GM18951 (cell line): ENCODE results near the gene CDK5.

ENCODE experiments used
- POLR2A ChIP-seq: IDR thresholded peaks from 4 replicates; pipeline ENCODE4 v1.6.1; 2011; ENCODE audit warnings: mild to moderate bottlenecking; ENCODE audit not compliant: insufficient read length, insufficient read depth; ENCODE audit errors: extremely low read depth
- in situ Hi-C: fragments of 300-500 bp; cut with MboI; formaldehyde crosslinking; loops from one replicate; pipeline ENCODE4 v1.12.0; 2022; ENCODE audit warnings: low sequenced_read_pairs, mixed read lengths, inconsistent platforms; ENCODE audit not compliant: unreplicated experiment

CDK5 gene

DNA sequence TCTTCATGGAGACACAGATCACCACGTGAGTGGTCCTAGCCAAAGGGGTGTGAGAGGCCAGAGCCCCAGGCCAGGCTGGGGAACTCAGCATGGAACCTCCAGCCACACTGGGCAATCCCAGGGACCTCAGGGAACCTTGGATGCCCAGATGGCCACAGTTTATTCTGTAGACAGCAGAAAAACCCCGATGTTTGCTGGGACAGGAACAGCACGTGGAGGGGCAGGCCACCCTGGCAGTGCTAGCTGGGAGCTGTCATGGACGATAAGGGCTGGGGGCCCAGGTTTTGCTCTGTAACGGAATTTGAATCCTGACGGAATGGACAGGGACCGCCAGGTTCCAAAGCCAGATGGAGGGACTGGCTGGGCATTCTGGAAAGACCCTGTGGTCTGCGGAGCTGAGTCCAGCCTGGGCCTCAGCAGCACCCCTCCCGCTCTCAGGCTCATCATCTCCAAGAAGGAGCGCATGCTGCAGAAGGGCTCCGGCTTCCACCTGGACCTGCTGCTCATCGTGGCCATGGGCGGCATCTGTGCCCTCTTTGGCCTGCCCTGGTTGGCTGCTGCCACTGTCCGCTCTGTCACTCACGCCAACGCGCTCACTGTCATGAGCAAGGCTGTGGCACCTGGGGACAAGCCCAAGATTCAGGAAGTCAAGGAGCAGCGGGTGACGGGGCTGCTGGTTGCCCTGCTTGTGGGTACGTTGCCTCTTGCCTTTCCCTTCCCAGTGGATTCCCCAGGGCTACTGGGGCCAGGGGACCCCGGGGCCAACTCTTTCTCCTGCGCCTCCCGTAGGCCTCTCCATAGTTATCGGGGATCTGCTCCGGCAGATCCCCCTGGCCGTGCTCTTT is 17.3 kb upstream of the CDK5 start:
- TF ChIP-seq POLR2A, result no peak
- in situ Hi-C loops, result no loop called here

DNA sequence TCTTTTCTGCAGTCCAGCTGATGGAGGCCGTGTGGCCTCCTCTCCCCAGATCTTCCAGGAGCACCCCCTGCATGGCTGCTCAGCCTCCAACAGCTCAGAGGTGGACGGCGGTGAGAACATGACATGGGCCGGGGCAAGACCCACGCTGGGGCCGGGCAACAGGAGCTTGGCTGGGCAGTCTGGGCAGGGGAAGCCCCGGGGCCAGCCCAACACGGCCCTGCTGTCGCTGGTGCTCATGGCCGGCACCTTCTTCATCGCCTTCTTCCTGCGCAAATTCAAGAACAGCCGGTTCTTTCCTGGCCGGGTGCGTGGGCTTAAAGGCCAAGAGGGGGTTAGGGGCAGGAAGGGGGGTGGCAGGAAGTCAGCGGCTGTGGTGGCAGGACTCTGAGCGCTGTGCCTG is 16.3 kb upstream of the CDK5 start:
- in situ Hi-C loops, result no loop called here
- no peak for TF ChIP-seq POLR2A

DNA sequence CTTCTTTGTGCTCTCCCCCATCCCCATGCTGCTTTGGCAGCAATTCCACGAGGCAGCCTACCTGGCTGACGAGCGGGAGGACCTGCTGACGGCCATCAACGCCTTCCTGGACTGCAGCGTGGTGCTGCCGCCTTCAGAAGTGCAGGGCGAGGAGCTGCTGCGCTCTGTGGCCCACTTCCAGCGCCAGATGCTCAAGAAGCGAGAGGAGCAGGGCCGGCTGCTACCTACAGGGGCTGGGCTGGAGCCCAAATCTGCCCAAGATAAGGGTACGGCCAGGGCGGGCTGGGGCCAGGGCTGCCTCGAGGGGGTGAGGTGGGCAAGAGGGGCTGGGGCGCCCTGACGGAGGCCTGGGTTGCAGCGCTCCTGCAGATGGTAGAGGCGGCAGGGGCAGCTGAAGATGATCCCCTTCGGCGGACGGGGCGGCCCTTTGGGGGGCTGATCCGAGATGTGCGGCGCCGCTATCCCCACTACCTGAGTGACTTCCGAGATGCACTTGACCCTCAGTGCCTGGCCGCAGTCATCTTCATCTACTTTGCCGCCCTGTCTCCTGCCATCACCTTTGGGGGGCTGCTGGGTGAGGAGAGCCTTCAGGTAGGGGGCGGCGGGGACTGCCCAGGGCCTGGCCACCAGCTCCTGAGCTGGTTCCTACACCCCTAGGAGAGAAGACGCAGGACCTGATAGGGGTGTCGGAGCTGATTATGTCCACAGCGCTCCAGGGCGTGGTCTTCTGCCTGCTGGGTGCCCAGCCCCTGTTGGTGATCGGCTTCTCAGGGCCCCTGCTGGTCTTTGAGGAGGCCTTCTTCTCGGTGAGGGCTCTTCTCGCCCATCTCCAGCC is 13.6 kb upstream of the CDK5 start:
- TF ChIP-seq POLR2A, result no peak
- in situ Hi-C loops, result no loop called here

DNA sequence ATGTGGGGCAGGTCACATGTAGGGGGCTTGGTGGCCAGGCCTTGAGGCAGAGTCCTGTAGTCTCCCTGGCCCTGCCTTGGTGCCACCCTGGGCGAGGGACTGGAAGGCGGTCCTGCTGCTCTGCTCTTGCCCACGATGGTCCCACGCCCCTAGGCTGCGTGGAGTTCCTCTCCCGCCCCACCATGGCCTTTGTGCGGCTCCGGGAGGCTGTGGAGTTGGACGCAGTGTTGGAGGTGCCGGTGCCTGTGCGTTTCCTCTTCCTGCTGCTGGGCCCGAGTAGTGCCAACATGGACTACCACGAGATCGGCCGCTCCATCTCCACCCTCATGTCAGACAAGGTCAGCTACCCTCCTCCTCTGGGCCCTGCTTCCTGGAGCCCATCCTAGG is 12.9 kb upstream of the CDK5 start:
- TF ChIP-seq POLR2A, result no peak

DNA sequence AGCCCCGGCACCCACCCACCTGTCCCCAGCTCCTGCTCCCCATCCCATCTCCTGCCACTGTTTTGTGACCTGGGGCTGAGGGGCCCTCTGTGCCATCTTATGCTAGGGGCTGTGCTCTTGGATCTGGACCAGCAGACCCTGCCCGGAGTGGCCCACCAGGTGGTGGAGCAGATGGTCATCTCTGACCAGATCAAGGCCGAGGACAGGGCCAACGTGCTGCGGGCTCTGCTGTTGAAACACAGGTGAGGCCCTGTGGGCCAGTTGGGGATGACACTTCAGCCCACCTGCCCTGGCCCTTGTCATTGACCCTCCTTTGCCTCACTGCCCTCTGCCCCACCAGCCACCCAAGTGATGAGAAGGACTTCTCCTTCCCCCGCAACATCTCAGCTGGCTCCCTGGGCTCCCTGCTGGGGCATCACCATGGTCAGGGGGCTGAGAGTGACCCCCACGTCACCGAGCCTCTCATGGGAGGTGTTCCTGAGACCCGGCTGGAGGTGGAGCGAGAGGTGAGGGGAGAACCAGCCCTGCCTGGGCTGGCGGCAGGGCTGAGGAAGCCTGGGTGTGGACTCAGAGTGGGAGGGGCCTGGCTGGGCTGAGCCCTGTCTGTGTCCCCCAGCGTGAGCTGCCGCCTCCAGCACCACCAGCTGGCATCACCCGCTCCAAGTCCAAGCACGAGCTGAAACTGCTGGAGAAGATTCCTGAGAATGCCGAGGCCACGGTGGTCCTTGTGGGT is 12.3 kb upstream of the CDK5 start:
- TF ChIP-seq POLR2A, result no peak
- in situ Hi-C loops, result no loop called here

More for the DNA sequence above, 12.9 kb upstream of the CDK5 start:
- in situ Hi-C loops, result no loop called here

DNA sequence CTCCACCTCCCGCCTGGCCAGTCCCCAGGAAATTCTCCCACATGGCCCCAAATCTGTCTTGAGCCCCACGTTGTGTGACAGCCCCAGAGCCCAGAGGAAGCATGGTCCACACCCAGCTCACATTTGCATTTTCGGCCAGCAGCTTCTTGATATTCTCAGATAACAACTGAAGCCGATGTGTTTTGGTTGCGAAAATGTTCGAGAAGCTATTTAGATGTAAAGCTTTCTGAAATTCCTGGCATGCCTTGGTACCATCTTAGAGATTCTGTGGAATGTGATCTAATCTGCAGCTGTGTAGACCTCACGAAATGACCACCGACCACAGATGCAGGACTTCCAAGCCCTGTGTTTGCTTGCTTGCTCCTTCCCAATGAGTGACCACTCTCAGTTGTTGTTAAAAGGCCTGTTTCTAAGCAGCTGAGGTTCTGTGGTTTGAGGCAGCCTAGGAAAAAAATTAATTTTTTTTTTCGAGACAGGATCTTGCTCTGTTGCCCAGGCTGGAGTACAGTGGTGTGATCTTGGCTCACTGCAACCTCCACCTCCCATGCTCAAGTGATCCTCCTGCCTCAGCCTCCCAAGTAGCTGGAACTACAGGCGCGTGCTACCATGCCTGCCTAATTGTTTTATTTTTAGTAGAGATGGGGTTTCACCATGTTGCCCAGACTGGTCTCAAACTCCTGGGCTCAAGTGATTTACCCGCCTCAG is 10.5 kb upstream of the CDK5 start:
- in situ Hi-C loops, result no loop called here
- TF ChIP-seq POLR2A, result no peak

DNA sequence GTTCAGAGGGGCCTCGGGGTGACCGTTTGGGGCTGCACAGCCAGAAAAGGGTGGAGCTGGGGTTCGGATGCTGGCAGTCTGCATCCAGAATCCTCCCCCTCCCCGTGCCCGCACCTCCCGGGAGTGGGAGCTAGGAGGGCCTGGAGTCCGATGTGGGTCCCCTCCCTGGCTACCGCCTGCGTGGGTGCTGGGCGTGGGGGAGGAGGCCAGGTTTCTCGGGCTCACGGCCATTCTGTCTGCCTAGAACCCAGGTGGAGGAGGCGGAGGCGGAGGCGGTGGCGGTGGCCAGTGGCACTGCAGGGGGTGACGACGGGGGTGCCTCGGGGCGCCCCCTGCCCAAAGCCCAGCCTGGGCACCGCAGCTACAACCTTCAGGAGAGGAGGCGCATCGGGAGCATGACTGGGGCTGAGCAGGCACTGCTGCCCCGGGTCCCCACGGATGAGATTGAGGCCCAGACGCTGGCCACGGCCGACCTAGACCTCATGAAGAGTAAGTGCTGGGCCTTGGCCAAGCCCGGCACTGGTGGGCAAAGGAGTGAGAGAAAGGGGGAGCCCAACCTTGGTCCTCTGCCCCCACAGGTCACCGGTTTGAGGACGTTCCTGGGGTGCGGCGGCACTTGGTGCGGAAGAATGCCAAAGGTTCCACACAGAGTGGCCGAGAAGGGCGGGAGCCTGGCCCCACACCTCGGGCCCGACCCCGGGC is 8.7 kb upstream of the CDK5 start:
- in situ Hi-C loops, result no loop called here
- no peak for TF ChIP-seq POLR2A

DNA sequence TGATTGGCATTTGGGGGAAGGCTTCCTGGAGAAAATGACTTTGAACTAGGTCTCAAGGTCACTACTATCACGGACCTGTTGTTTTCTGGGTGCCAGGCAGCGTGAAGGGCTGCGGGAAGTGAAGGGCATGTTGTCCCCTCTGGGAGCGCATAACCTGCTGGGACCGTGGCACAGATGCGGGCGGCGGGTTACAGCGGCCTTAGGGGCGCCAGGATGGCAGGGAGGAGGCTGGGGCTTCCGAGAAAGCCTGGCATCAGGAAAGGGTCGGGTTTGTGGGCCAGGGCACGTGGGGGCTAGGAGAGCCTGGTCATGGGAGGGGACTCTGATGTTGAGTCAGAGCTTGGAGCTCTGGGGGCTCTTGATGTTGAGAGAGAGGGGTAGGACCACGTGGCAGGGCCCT is 7.8 kb upstream of the CDK5 start:
- in situ Hi-C loops, result no loop called here
- no peak for TF ChIP-seq POLR2A

DNA sequence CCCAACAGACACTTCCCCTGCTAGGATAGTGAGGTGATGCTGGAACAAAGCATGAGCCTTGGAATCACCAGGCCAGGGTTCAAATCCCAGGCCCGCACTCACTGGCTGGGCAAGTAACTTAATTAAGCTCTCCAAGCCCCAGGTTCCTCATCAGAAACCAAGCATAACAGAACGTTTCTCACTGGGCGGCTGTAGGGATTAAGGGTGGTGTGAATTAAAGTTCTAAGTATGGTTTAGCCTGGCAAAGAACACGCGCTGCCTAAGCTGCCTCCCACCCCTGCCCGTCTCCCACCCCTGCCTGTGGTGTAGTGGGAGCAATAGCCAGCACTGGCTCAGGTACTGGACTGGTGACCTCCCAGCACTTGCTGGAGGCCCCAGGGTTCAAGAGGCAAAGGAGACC is 7.3 kb upstream of the CDK5 start:
- no peak for TF ChIP-seq POLR2A
- in situ Hi-C loops, result no loop called here

DNA sequence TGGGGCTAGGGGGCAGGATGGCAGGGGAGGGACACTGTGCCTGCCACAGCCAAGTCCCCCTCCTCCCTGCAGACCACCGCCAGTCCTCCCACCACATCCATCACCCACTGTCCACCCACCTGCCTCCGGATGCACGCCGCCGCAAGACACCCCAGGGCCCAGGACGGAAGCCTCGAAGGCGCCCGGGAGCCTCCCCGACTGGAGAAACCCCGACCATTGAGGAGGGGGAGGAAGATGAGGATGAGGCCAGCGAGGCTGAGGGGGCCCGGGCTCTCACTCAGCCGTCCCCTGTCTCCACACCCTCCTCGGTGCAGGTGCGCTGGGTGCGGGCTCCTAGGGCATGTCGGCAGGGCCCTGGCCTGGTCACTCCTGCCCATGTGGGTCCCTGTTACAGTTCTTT is 6.8 kb upstream of the CDK5 start:
- in situ Hi-C loops, result no loop called here
- TF ChIP-seq POLR2A, result no peak

DNA sequence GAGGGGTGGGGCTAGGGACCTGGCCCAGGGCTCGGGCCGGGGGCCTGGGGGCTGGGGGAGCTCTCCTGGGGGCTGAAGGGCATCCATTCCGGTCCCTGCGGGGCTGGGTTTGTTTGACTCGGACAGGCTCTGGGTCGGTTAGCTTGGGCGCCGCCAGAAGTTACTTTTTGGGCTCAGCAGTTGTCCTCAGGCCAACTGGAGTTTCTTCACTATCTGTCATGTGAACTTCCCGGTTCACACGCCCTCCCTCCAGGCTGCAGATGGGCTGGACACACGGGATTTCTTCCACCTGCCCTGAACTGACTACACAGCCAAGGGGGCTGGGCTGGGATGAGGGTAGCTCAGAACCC is 5.5 kb upstream of the CDK5 start:
- TF ChIP-seq POLR2A, result no peak
- in situ Hi-C loops, result no loop called here

DNA sequence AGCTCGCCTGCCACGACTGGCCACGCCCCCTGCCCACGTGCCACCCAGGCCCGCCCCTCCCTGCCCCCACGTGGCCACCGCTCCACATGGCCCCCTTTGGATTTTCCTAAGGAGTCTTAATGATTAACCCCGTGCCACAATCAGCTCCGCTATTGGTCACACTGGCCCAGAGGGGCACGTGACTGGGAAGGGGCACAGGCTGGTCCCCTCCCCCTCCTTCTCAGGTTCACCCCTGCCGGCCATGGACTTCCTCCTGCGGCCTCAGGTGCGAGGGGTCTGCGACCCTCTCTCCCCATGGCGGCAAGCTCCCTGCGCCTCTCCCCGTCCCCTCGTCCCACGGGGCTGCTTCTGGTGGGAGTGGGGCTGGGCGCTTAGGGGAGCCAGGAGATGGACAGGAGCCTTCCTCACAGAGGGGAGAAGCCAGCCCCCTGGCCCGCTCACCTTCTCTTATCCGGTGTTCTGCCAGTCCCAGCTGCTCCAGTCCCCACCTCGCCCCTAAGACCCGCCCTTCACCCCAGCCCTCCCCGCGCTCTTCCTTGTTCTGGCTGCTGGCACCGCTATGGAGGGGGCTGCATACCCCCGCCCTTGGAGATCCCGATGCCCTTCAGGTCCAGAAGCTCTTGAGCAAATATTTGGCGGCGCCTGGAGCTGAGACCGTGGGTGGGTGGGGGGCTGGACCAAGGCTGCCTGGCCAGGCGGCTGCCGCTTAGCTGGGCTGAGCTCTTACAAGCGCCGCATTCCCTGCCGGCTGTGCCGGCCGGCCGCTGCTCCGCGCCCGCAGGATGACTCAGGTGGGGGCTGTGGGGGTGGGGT is 4.9 kb upstream of the CDK5 start:
- in situ Hi-C loops, result no loop called here
- no peak for TF ChIP-seq POLR2A

DNA sequence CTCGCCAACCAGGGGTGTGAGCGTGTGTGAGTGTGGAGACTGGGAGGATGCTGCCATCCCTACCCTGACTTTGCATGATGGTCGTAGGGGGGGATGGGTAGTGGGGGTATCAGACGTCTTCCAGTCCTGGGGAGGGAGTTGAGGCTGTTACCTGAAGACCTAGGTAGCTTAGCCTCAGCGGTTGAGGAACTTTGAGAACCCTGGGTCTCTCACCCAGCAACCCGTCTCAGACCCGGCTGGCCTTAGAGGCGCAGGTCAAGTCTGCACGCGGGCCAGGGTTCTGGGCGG is 4.4 kb upstream of the CDK5 start:
- TF ChIP-seq POLR2A, result no peak
- in situ Hi-C loops, result no loop called here
